Fibroblast of skin of right quadriceps (primary cell): ENCODE measurements around the gene TUBB2A.
"Not testable (repeated sequence)": the region's sequence is repeated elsewhere in the genome, so short reads cannot be mapped to it uniquely, and the experiment has no call there.

Experiments used
- DNase-seq: peaks from one replicate; pipeline ENCODE4 v3.0.0-alpha.2; 2013

The TUBB2A gene

GRCh38 chr6:3157131-3157933 lies at the start of gene TUBB2A:
TUBB2A (minus strand) TSS chr6:3157544; CDS start chr6:3157463, 81 bp downstream.
- peak; percentile 87 for DNase-seq

- DNase-seq = no peak
These were observed 49.1 kb upstream of the TUBB2A start for GRCh38 chr6:3206339-3207015.

GRCh38 chr6:3205913-3206312 lies 48.6 kb upstream of the TUBB2A start:
- peak; percentile 97 for DNase-seq

- no peak for DNase-seq
These were observed 47.6 kb upstream of the TUBB2A start for GRCh38 chr6:3204921-3205320.

- peak; percentile 65 for DNase-seq
These were observed 45.8 kb upstream of the TUBB2A start for GRCh38 chr6:3202999-3203696.

DNA sequence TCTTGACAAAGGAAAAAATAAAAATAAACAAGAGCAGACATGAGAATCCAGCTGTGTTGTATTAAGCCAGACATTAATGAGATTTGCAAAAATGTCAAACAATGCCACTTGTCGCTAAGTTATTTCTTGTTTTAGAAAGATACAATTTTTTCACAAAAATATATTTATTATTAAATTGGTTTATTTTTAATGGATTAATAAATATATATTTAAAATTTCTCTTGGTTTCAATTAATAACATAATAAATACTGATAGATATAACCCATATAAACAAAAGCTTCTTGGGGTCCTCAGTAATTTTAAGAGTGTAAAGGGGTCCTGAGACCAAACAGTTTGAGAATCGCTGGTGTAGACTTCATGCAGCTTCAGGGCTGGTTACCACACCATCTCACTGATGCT lies 44.0 kb upstream of the TUBB2A start:
- no peak for DNase-seq

- DNase-seq = no peak
These were observed 43.3 kb upstream of the TUBB2A start for GRCh38 chr6:3200682-3201081.

DNA sequence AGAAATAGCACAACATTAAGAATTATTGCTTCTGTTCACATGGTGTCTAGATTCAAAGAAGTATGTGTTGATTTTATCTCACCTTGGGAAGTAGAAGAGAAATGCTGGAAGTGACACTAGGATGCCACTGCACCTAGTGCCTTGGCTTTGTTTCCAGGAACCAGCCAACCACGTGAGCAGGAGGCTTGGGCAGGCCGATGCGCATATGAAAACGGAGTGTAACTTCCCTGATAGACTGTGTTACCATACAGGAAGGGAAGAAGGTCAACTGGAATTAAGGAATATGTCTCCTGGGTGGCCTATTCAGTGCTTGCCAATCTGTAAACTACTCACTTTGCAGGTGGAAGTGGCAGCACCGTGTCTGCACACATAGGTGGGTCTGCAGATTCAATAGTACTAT lies 42.0 kb upstream of the TUBB2A start:
- DNase-seq = no peak

DNA sequence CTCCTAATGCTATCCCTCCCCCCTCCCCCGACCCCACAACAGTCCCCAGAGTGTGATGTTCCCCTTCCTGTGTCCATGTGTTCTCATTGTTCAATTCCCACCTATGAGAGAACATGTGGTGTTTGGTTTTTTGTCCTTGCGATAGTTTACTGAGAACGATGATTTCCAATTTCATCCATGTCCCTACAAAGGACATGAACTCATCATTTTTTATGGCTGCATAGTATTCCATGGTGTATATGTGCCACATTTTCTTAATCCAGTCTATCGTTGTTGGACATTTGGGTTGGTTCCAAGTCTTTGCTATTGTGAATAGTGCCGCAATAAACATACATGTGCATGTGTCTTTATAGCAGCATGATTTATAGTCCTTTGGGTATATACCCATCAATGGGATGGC lies 40.4 kb upstream of the TUBB2A start:
- not testable (repeated sequence) for DNase-seq

GRCh38 chr6:3196770-3197169 lies 39.4 kb upstream of the TUBB2A start:
- no peak for DNase-seq

GRCh38 chr6:3195695-3196497 lies 38.6 kb upstream of the TUBB2A start:
- DNase-seq = no peak

DNA sequence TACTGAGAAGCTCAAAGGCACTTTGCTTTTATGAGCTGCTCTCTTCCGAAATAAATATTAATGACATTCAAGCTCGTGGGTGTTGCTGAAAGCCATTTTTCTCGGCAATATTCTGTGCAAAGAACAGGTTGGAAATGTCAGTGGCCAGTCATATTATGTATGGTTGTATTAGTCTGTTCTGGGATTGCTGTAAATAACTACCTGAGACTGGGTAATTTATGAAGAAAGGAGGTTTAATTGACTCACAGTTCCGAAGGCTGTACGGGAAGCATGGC lies 38.0 kb upstream of the TUBB2A start:
- DNase-seq = no peak

- peak; percentile 37 for DNase-seq
These were observed 37.4 kb upstream of the TUBB2A start for GRCh38 chr6:3194535-3195419.

DNA sequence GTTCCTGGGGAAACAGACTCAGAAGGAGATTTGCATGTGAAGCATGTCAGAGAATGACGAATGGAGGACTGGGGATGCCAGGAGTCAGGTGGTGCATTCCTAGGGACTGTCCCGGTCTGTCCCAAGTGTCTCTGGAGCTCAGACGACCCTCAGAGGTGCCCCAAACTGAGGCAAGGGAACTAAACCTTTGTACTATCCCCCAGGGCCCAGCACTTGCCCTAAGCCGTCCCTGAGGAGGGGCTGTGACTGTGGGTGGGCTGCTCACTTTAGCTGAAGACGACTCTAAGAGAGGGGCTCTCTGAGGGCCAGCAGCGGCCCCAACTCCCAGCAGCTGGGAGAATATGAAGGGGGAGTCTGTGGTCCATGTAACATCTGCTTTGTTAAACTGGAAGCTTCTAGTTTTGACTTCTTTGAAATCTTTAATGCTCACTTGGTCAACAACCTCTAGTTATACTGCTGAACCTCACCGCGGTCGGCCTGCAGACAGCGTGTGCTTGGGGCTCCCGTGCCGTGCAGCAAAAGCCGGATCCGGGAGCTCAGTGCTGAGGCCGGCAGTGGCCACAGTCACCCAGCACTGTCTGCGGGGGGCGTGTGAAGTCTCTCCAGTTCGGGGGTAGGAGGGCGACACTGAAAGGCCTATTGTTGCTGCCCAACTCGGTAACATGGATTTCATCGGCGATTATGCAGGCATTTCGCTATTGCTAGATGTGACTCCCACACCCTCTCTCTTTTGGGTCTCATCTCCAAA lies 35.9 kb upstream of the TUBB2A start:
- no peak for DNase-seq

DNA sequence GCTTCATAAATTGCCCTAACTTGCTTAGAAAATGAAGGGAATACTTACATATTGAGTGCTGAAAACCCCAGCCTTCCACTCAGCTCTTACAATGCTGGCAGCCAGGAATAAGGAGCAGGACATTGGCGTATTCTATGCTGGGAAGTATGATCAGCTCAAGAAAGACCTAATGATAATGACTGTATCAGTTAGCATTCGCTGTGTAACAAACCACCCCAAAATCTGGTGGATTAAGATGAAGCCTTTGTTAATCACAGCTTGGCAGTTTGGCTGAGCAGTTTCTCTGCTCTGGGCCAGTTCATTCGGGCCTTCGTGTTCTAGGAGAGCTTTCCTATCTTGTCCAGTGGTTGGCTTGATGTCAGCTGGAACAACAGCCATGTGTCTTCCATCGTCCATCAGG lies 33.4 kb upstream of the TUBB2A start:
- DNase-seq = no peak

GRCh38 chr6:3190056-3190455 lies 32.7 kb upstream of the TUBB2A start:
- DNase-seq = no peak

DNA sequence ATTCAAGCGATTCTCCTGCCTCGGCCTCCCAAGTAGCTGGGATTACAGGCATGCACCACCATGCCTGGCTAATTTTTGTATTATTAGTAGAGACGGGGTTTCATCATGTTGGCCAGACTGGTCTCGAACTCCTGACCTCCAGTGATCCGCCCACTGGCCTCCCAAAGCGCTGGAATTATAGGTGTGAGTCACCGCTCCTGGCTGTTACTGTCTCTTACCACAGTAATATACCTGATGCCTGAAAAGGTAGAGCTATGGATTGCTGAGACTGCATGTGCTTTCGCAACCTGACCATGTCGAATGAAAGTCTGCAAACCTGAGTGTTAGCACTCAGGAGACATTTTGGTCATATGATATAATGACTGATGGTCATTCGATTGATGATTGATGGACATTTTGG lies 31.8 kb upstream of the TUBB2A start:
- not testable (repeated sequence) for DNase-seq

DNA sequence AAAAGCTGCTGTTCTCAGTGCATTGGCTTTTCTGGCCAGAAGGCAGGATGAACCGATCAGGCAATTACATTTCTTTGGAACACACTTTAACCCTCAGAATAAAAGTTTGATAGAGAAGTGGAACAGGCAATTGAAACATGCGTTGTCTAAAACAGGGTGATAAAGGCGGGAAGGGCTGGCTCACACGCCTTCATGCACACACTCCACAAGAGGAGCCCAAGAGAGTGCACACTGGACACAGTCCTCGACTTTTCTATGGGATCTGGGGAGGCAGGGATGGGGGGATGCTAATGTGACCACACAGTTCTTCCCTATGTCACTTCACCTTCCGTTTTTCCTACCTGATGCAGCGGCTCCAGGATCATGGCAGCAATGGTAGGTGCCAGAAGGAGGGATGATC lies 30.9 kb upstream of the TUBB2A start:
- DNase-seq = no peak

DNA sequence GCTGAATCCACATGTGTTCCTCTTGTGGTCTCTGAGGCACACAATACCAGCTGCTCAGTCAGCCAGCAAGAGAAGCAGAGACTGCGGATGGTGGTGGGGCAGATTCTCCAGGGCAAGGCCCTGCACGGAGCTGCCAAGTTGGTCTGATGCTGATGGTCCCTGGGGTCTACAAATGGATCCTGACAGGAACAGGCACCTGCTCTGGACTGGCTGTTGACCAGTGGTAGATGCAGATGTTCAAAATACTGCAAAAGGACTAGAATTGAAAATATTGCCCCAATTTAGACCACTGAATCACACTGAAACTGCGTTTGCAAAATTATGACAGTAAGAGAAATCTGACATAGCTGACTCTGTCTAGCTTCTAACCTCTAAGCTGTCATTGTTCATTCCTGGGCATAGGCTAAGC lies 29.6 kb upstream of the TUBB2A start:
- DNase-seq = no peak

- DNase-seq = no peak
These were observed 25.7 kb upstream of the TUBB2A start for GRCh38 chr6:3183066-3183465.

DNA sequence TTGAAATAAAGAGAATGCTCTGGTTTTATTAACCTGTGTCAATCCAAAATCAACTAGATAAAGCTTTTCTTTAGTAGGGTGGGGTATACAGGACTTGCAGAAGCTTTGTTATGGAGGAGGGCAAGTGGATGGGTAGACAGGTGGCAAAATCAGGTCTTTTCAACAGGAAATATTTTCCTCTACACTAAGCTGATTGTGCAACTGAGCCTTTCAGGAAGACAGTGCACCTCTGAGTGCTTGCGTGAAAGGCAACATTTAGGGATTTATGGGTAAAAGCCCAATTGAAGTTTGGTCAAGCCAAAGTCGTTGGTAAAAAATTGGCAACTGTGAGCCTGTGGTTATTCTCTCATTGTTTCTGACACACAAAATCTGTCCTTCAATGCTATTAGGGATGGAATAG lies 23.8 kb upstream of the TUBB2A start:
- DNase-seq = no peak
